Measurements from ENCODE around the gene CYB5R4.

CYB5R4 gene

DNA sequence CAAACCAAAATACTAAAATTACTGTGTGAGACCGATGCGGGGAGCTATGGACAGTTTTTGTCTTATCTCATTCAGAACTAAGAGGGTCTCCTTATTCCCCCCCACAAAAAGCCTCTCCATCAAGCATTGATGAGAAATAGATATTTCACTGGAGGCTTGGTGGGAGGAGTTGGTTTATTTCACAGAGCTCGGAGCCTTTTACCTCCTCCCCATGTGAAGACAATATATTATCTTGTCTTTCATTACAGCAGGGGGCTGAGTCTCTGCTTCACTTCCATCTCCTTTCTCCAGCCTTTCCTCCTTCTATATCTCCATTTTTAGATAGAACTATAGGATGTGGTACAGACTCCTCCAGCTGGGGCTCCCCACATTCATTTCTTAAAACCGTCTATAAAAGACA is 144.2 kb downstream of the CYB5R4 start:
- no peak overlapping the region for H3K27ac ChIP-seq (ENCODE audit: low read depth, low read length)
- no peak overlapping the region for H2BK12ac ChIP-seq (ENCODE audit: low read length)
- no peaks in the 10 kb centered on the region for H3K9me3 ChIP-seq (ENCODE audit: insufficient read depth, low read depth, low read length)
- no peaks in the 10 kb centered on the region for H3K36me3 ChIP-seq (ENCODE audit: control insufficient read depth in 1 of 2, insufficient read depth in 2 of 2, low read length in 2 of 2)
- no peak overlapping the region for H2BK5ac ChIP-seq (ENCODE audit: low read depth, low read length, poor library complexity)
- no peak overlapping the region for H3K4me3 ChIP-seq (ENCODE audit: low read depth, low read length)
- no peak for DNase-seq
- H3K4me1 ChIP-seq (ENCODE audit: control insufficient read depth in 1 of 2, insufficient read depth in 2 of 2, low read length in 2 of 2), result no peaks in the 10 kb centered on the region
- no peak overlapping the region for H3K9ac ChIP-seq (ENCODE audit: low read length)
- no peak overlapping the region for H4K91ac ChIP-seq (ENCODE audit: low read depth, low read length)
- no peak overlapping the region for H2AK5ac ChIP-seq (ENCODE audit: low read length)
- H4K8ac ChIP-seq (ENCODE audit: low read depth, low read length), result no peak overlapping the region
- H3K27me3 ChIP-seq (ENCODE audit: insufficient read depth, low read length), result no peaks in the 10 kb centered on the region
- H4K12ac ChIP-seq (ENCODE audit: low read depth, low read length), result no peak overlapping the region
- H2AFZ ChIP-seq (ENCODE audit: insufficient read depth, low read length, poor library complexity), result no peak overlapping the region
- WGBS (ENCODE audit: extremely low coverage, insufficient coverage, insufficient read length), result no CpG with 5 or more reads among the region's 4 CpGs
- H3K23ac ChIP-seq (ENCODE audit: low read length), result no peak overlapping the region
- no peak overlapping the region for H3K4ac ChIP-seq (ENCODE audit: low read depth, low read length)
- H3K14ac ChIP-seq (ENCODE audit: low read length), result no peak overlapping the region
- no peaks in the 10 kb centered on the region for H3K79me1 ChIP-seq (ENCODE audit: low read length)
- H2BK120ac ChIP-seq (ENCODE audit: insufficient read depth, low read length, poor library complexity), result no peak overlapping the region
- H3K79me2 ChIP-seq (ENCODE audit: control insufficient read depth, insufficient read depth, low read length, poor library complexity), result no peaks in the 10 kb centered on the region
- no peak overlapping the region for H3K4me2 ChIP-seq (ENCODE audit: low read length)
- no peak overlapping the region for H3K18ac ChIP-seq (ENCODE audit: low read length)

DNA sequence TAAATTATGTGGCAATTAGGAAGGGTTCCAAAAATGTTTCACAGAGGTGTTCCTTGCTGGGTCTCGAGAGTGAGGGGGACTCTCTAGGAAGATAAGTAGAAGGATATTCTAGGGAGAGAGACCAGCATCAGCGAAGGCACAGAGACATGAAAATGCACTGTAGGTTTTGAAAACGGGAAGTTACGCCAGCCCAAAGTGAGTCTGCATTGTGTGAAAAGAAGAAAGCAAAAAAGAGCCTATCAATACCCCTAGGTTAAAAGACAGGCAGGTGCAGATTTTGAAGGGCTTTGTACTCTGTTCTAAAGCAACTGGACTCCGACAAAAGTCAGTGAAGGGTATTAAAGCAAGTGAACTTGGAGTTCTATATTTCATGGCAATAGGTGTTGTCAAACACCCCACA is 148.4 kb downstream of the CYB5R4 start:
- no CpG with 5 or more reads among the region's 5 CpGs for WGBS (ENCODE audit: extremely low coverage, insufficient coverage, insufficient read length)
- H2BK120ac ChIP-seq (ENCODE audit: insufficient read depth, low read length, poor library complexity), result no peak overlapping the region

DNA sequence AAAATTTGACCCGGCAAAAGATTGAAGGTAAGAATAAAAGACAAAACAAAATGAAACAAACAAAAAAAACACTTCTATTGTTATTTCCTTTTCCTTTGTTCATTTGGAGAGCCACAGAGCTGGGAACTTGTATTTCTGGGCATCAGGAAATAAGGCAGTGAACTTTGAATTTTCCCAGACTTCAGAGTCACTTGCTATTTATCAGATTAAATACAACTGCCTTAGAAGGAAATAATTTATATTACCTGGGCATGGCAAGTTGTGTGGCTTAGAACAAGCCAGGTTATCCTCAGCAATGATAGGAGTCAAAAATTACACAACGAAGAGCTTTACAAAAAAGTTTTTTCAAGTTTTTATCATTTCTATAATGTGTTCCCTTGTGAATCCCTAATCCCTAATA is 153.9 kb downstream of the CYB5R4 start:
- no peak overlapping the region for H4K8ac ChIP-seq (ENCODE audit: low read depth, low read length)
- H4K91ac ChIP-seq (ENCODE audit: low read depth, low read length), result no peak overlapping the region
- no peak overlapping the region for H3K14ac ChIP-seq (ENCODE audit: low read length)
- no peaks in the 10 kb centered on the region for H3K27me3 ChIP-seq (ENCODE audit: insufficient read depth, low read length)
- no peaks in the 10 kb centered on the region for H3K4me1 ChIP-seq (ENCODE audit: control insufficient read depth in 1 of 2, insufficient read depth in 2 of 2, low read length in 2 of 2)
- no peak overlapping the region for H4K12ac ChIP-seq (ENCODE audit: low read depth, low read length)
- H3K4ac ChIP-seq (ENCODE audit: low read depth, low read length), result no peak overlapping the region
- WGBS (ENCODE audit: extremely low coverage, insufficient coverage, insufficient read length), result no CpG with 5 or more reads among the region's 2 CpGs
- H3K9ac ChIP-seq (ENCODE audit: low read length), result no peak overlapping the region
- DNase-seq, result no peak
- no peak overlapping the region for H2AK5ac ChIP-seq (ENCODE audit: low read length)
- no peak overlapping the region for H3K23ac ChIP-seq (ENCODE audit: low read length)
- no peaks in the 10 kb centered on the region for H3K79me2 ChIP-seq (ENCODE audit: control insufficient read depth, insufficient read depth, low read length, poor library complexity)
- no peak overlapping the region for H3K4me3 ChIP-seq (ENCODE audit: low read depth, low read length)
- H3K18ac ChIP-seq (ENCODE audit: low read length), result no peak overlapping the region
- H3K9me3 ChIP-seq (ENCODE audit: insufficient read depth, low read depth, low read length), result no peaks in the 10 kb centered on the region
- H3K36me3 ChIP-seq (ENCODE audit: control insufficient read depth in 1 of 2, insufficient read depth in 2 of 2, low read length in 2 of 2), result no peaks in the 10 kb centered on the region
- H3K27ac ChIP-seq (ENCODE audit: low read depth, low read length), result no peak overlapping the region
- H3K79me1 ChIP-seq (ENCODE audit: low read length), result no peaks in the 10 kb centered on the region
- no peak overlapping the region for H2BK12ac ChIP-seq (ENCODE audit: low read length)
- H2BK120ac ChIP-seq (ENCODE audit: insufficient read depth, low read length, poor library complexity), result no peak overlapping the region
- H3K4me2 ChIP-seq (ENCODE audit: low read length), result no peak overlapping the region
- H2BK5ac ChIP-seq (ENCODE audit: low read depth, low read length, poor library complexity), result no peak overlapping the region
- no peak overlapping the region for H2AFZ ChIP-seq (ENCODE audit: insufficient read depth, low read length, poor library complexity)

More for the DNA sequence above, 148.4 kb downstream of the CYB5R4 start:
- H3K36me3 ChIP-seq (ENCODE audit: control insufficient read depth in 1 of 2, insufficient read depth in 2 of 2, low read length in 2 of 2), result no peaks in the 10 kb centered on the region
- H4K8ac ChIP-seq (ENCODE audit: low read depth, low read length), result no peak overlapping the region
- H4K91ac ChIP-seq (ENCODE audit: low read depth, low read length), result no peak overlapping the region
- H3K4me3 ChIP-seq (ENCODE audit: low read depth, low read length), result no peak overlapping the region
- no peaks in the 10 kb centered on the region for H3K27me3 ChIP-seq (ENCODE audit: insufficient read depth, low read length)
- no peak overlapping the region for H3K18ac ChIP-seq (ENCODE audit: low read length)
- H3K9me3 ChIP-seq (ENCODE audit: insufficient read depth, low read depth, low read length), result no peaks in the 10 kb centered on the region
- no peak overlapping the region for H3K27ac ChIP-seq (ENCODE audit: low read depth, low read length)
- DNase-seq, result no peak
- H3K79me2 ChIP-seq (ENCODE audit: control insufficient read depth, insufficient read depth, low read length, poor library complexity), result no peaks in the 10 kb centered on the region
- H2BK12ac ChIP-seq (ENCODE audit: low read length), result no peak overlapping the region
- H2AFZ ChIP-seq (ENCODE audit: insufficient read depth, low read length, poor library complexity), result no peak overlapping the region
- H2BK5ac ChIP-seq (ENCODE audit: low read depth, low read length, poor library complexity), result no peak overlapping the region
- H3K4me2 ChIP-seq (ENCODE audit: low read length), result no peak overlapping the region
- no peak overlapping the region for H3K23ac ChIP-seq (ENCODE audit: low read length)
- no peak overlapping the region for H3K4ac ChIP-seq (ENCODE audit: low read depth, low read length)
- H3K14ac ChIP-seq (ENCODE audit: low read length), result no peak overlapping the region
- no peak overlapping the region for H4K12ac ChIP-seq (ENCODE audit: low read depth, low read length)
- H2AK5ac ChIP-seq (ENCODE audit: low read length), result no peak overlapping the region
- H3K79me1 ChIP-seq (ENCODE audit: low read length), result no peaks in the 10 kb centered on the region
- H3K9ac ChIP-seq (ENCODE audit: low read length), result no peak overlapping the region
- H3K4me1 ChIP-seq (ENCODE audit: control insufficient read depth in 1 of 2, insufficient read depth in 2 of 2, low read length in 2 of 2), result no peaks in the 10 kb centered on the region

DNA sequence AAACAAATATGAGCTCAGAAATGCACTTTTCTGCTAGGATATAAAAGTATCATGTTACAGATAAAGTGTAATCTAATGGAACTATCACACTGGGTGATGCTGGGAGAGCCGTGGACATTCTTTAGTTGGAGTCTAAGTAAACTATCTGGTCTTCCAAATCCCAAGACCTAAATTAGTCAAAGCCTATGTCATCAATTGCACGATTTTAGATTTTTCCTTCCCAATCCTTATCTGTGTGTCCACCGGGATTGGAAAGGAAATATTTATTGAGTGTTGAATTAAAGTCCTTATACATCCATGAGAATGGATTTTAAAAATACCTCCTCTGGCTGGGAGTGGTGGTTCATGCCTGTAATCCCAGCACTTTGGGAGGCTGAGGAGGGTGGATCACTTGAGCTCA is 154.4 kb downstream of the CYB5R4 start:
- WGBS (ENCODE audit: extremely low coverage, insufficient coverage, insufficient read length), result no CpG with 5 or more reads among the region's 3 CpGs
- no peak overlapping the region for H3K9ac ChIP-seq (ENCODE audit: low read length)
- no peak overlapping the region for H4K12ac ChIP-seq (ENCODE audit: low read depth, low read length)

More for the DNA sequence above, 154.4 kb downstream of the CYB5R4 start:
- no peaks in the 10 kb centered on the region for H3K79me1 ChIP-seq (ENCODE audit: low read length)
- H2BK5ac ChIP-seq (ENCODE audit: low read depth, low read length, poor library complexity), result no peak overlapping the region
- no peak overlapping the region for H3K4ac ChIP-seq (ENCODE audit: low read depth, low read length)
- H3K14ac ChIP-seq (ENCODE audit: low read length), result no peak overlapping the region
- H3K23ac ChIP-seq (ENCODE audit: low read length), result no peak overlapping the region
- no peaks in the 10 kb centered on the region for H3K27me3 ChIP-seq (ENCODE audit: insufficient read depth, low read length)
- no peak overlapping the region for H2AFZ ChIP-seq (ENCODE audit: insufficient read depth, low read length, poor library complexity)
- H3K4me3 ChIP-seq (ENCODE audit: low read depth, low read length), result no peak overlapping the region
- H3K27ac ChIP-seq (ENCODE audit: low read depth, low read length), result no peak overlapping the region
- H2BK12ac ChIP-seq (ENCODE audit: low read length), result no peak overlapping the region
- H3K36me3 ChIP-seq (ENCODE audit: control insufficient read depth in 1 of 2, insufficient read depth in 2 of 2, low read length in 2 of 2), result no peaks in the 10 kb centered on the region
- no peak overlapping the region for H3K4me2 ChIP-seq (ENCODE audit: low read length)
- H3K9me3 ChIP-seq (ENCODE audit: insufficient read depth, low read depth, low read length), result no peaks in the 10 kb centered on the region
- H3K4me1 ChIP-seq (ENCODE audit: control insufficient read depth in 1 of 2, insufficient read depth in 2 of 2, low read length in 2 of 2), result no peaks in the 10 kb centered on the region
- no peak for DNase-seq
- H3K18ac ChIP-seq (ENCODE audit: low read length), result no peak overlapping the region
- no peak overlapping the region for H4K91ac ChIP-seq (ENCODE audit: low read depth, low read length)
- no peaks in the 10 kb centered on the region for H3K79me2 ChIP-seq (ENCODE audit: control insufficient read depth, insufficient read depth, low read length, poor library complexity)
- H2BK120ac ChIP-seq (ENCODE audit: insufficient read depth, low read length, poor library complexity), result no peak overlapping the region
- H4K8ac ChIP-seq (ENCODE audit: low read depth, low read length), result no peak overlapping the region
- H2AK5ac ChIP-seq (ENCODE audit: low read length), result no peak overlapping the region
